MM.1S (cell line): ENCODE results near the gene RNASET2.
A peak's percentile ranks its signal among the peaks of the same experiment; 100 is the strongest.

Experiments used
- DNase-seq: peaks from one replicate; pipeline ENCODE4 v3.0.0-alpha.2; 2015
- H2AFZ ChIP-seq: fragments of 300-600 bp; sonication (generic); 2 replicates; pipeline ENCODE4 v1.6.0; 2016; ENCODE audit warnings: antibody characterized with exemption, low read length
- H3F3A ChIP-seq: fragments of 300-600 bp; sonication (generic); 2 replicates; pipeline ENCODE4 v1.6.1; 2016; ENCODE audit warnings: mild to moderate bottlenecking, antibody characterized with exemption, low read length, moderate library complexity, mixed read lengths; ENCODE audit not compliant: insufficient read depth
- H3K27ac ChIP-seq: fragments of 300-600 bp; sonication (generic); 2 replicates; pipeline ENCODE4 v1.5.1; 2016; ENCODE audit warnings: mild to moderate bottlenecking, low read length
- H3K27me3 ChIP-seq: fragments of 300-600 bp; sonication (generic); replicated peaks from 2 replicates; pipeline ENCODE4 v1.6.0; 2016; ENCODE audit warnings: low read length; ENCODE audit not compliant: insufficient read depth
- H3K36me3 ChIP-seq: fragments of 300-600 bp; sonication (generic); replicated peaks from 2 replicates; pipeline ENCODE4 v1.6.1; 2016; ENCODE audit warnings: mild to moderate bottlenecking, low read length, mixed read lengths; ENCODE audit not compliant: insufficient read depth
- H3K4me1 ChIP-seq: fragments of 300-600 bp; sonication (generic); 2 replicates; pipeline ENCODE4 v1.6.1; 2016; ENCODE audit warnings: low read length, mixed read lengths
- H3K4me2 ChIP-seq: fragments of 300-600 bp; sonication (generic); 2 replicates; pipeline ENCODE4 v1.6.0; 2016; ENCODE audit warnings: low read depth, low read length
- H3K4me3 ChIP-seq: fragments of 300-600 bp; sonication (generic); 2 replicates; pipeline ENCODE4 v1.5.1; 2016; ENCODE audit warnings: low read length, mixed read lengths
- H3K79me2 ChIP-seq: fragments of 300-600 bp; sonication (generic); 2 replicates; pipeline ENCODE4 v1.6.1; 2016; ENCODE audit warnings: mixed run types, low read length, mixed read lengths
- H3K9ac ChIP-seq: fragments of 300-600 bp; sonication (generic); 2 replicates; pipeline ENCODE4 v1.6.1; 2016; ENCODE audit warnings: low read length, mixed read lengths
- H3K9me2 ChIP-seq: fragments of 300-600 bp; sonication (generic); replicated peaks from 2 replicates; pipeline ENCODE4 v1.6.1; 2016; ENCODE audit warnings: mild to moderate bottlenecking, low read length, mixed read lengths; ENCODE audit not compliant: insufficient read depth
- H3K9me3 ChIP-seq: fragments of 300-600 bp; sonication (generic); replicated peaks from 2 replicates; pipeline ENCODE4 v1.6.1; 2016; ENCODE audit warnings: mild to moderate bottlenecking, low read length, mixed read lengths; ENCODE audit not compliant: insufficient read depth
- H4K20me1 ChIP-seq: fragments of 300-600 bp; sonication (generic); 2 replicates; pipeline ENCODE4 v1.6.1; 2016; ENCODE audit warnings: mild to moderate bottlenecking, low read length, moderate library complexity, mixed read lengths; ENCODE audit not compliant: insufficient read depth
- CTCF ChIP-seq: fragments of 300-600 bp; sonication (generic); IDR thresholded peaks from 2 replicates; pipeline ENCODE4 v1.5.1; 2016; ENCODE audit warnings: antibody characterized with exemption, low read length, mixed read lengths
- EZH2 ChIP-seq: fragments of 300-600 bp; sonication (generic); optimal IDR thresholded peaks from 2 replicates; pipeline ENCODE3; 2017; ENCODE audit warnings: low read depth, mild to moderate bottlenecking, antibody characterized with exemption, low read length, mixed read lengths
- EZH2phosphoT487 ChIP-seq: fragments of 300-600 bp; sonication (generic); IDR thresholded peaks from 2 replicates; pipeline ENCODE4 v1.6.1; 2018; ENCODE audit warnings: antibody characterized with exemption, low read length

Gene RNASET2

DNA sequence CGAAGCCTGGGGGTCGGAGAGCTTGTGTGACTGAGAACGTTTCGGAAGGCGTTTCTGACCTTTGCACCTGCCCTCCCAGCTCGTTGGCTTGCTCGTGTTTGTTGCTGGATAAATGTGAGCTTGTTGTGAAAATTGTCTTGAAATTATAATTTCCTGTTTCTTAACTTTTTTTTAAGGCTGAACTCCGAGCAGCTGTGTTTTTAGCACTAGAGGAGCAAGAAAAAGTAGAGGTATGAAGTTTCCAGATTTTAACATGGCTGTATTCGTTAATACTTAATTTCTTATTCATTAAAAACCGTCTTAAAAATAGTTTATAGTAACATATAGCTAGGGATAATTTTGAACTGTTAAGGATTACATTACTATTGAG is 43.5 kb upstream of the RNASET2 start:
- Histone ChIP-seq H3K9me2 (no peaks in the 10 kb centered on the region), H3K27ac (no peak overlapping the region), H3K27me3 (no peaks in the 10 kb centered on the region), H3K9ac (peak overlapping the region; percentile 69), H3K4me1 (peaks cover 18% of the 10 kb centered on the region; the same call in 1 of the 2 replicates), H3F3A (no peaks in the 10 kb centered on the region), H2AFZ (peak overlapping the region; percentile 69), H4K20me1 (no peaks in the 10 kb centered on the region), H3K36me3 (no peaks in the 10 kb centered on the region), H3K79me2 (peaks cover 49% of the 10 kb centered on the region), H3K4me2 (peak overlapping the region; percentile 69; the same call in 1 of the 2 replicates), H3K4me3 (peak overlapping the region; percentile 76), H3K9me3 (no peaks in the 10 kb centered on the region)
- no peak for DNase-seq
- no peak for TF ChIP-seq EZH2phosphoT487

- Histone ChIP-seq H3K27me3 (no peaks in the 10 kb centered on the region), H4K20me1 (no peaks in the 10 kb centered on the region), H3K4me3 (peak within 1 kb of the TSS; percentile 76), H3K9ac (peak within 1 kb of the TSS; percentile 69), H3K79me2 (peaks cover 49% of the 10 kb centered on the region), H3K4me2 (peak within 1 kb of the TSS; percentile 69; the same call in 1 of the 2 replicates), H3F3A (no peaks in the 10 kb centered on the region), H3K9me2 (no peaks in the 10 kb centered on the region), H2AFZ (peak within 1 kb of the TSS; percentile 69), H3K4me1 (peaks cover 18% of the 10 kb centered on the region; the same call in 1 of the 2 replicates), H3K36me3 (no peaks in the 10 kb centered on the region), H3K27ac (no peak within 1 kb of the TSS; the same call in 1 of the 2 replicates), H3K9me3 (no peaks in the 10 kb centered on the region)
- DNase-seq: peak; percentile 84
- TF ChIP-seq CTCF (no peak), EZH2 (no peak), EZH2phosphoT487 (no peak)
Observed at GRCh38 chr6:166999145-166999883, 43.0 kb upstream of the RNASET2 start, which contains the start of gene CEP43. Gene CEP43 (plus strand): TSS chr6:166999397. CDS start chr6:166999413, 16 bp downstream.

- H3K9ac ChIP-seq: peak overlapping the region; percentile 52; the same call in 1 of the 2 replicates
- no peaks in the 10 kb centered on the region for H3K36me3 ChIP-seq
- H3K27me3 ChIP-seq: no peaks in the 10 kb centered on the region
- no peaks in the 10 kb centered on the region for H3F3A ChIP-seq
- DNase-seq: no peak
- TF ChIP-seq EZH2phosphoT487 (no peak), CTCF (no peak), EZH2 (no peak)
- H3K9me2 ChIP-seq: no peaks in the 10 kb centered on the region
- no peak overlapping the region for H3K27ac ChIP-seq
- H2AFZ ChIP-seq: peak overlapping the region; percentile 53; the same call in 1 of the 2 replicates
- peak overlapping the region; percentile 59; the same call in 1 of the 2 replicates for H3K4me2 ChIP-seq
- peak overlapping the region; percentile 76 for H3K4me3 ChIP-seq
- H3K9me3 ChIP-seq: no peaks in the 10 kb centered on the region
- no peaks in the 10 kb centered on the region for H4K20me1 ChIP-seq
- peaks cover 49% of the 10 kb centered on the region for H3K79me2 ChIP-seq
- H3K4me1 ChIP-seq: peaks cover 18% of the 10 kb centered on the region; the same call in 1 of the 2 replicates
Observed at GRCh38 chr6:166998256-166999144, 42.1 kb upstream of the RNASET2 start.
